M059J (cell line): ENCODE results near the gene CHST10. TPM values are rescaled to one million over a fixed set of nuclear protein-coding genes. Genes with fewer than 3 reads are reported as not detected.
"Not testable (repeated sequence)": the region's sequence is repeated elsewhere in the genome, so short reads cannot be mapped to it uniquely, and the experiment has no call there.

Experiments
- DNase-seq: peaks from one replicate; pipeline ENCODE4 v3.0.0-alpha.2; 2012; ENCODE audit warnings: low read depth
- total RNA-seq: library from RNA; depleted of rRNA; stranded (reverse); fragments of >200 nt; shearing (Covaris generic); gene quantifications from 2 replicates; pipeline ENCODE4 v1.2.3, GENCODE V29; 2014; rRNA removed

The CHST10 gene, protein sequence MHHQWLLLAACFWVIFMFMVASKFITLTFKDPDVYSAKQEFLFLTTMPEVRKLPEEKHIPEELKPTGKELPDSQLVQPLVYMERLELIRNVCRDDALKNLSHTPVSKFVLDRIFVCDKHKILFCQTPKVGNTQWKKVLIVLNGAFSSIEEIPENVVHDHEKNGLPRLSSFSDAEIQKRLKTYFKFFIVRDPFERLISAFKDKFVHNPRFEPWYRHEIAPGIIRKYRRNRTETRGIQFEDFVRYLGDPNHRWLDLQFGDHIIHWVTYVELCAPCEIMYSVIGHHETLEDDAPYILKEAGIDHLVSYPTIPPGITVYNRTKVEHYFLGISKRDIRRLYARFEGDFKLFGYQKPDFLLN
- total RNA-seq, result 12.3 and 13.7 TPM in 2 replicates

DNA sequence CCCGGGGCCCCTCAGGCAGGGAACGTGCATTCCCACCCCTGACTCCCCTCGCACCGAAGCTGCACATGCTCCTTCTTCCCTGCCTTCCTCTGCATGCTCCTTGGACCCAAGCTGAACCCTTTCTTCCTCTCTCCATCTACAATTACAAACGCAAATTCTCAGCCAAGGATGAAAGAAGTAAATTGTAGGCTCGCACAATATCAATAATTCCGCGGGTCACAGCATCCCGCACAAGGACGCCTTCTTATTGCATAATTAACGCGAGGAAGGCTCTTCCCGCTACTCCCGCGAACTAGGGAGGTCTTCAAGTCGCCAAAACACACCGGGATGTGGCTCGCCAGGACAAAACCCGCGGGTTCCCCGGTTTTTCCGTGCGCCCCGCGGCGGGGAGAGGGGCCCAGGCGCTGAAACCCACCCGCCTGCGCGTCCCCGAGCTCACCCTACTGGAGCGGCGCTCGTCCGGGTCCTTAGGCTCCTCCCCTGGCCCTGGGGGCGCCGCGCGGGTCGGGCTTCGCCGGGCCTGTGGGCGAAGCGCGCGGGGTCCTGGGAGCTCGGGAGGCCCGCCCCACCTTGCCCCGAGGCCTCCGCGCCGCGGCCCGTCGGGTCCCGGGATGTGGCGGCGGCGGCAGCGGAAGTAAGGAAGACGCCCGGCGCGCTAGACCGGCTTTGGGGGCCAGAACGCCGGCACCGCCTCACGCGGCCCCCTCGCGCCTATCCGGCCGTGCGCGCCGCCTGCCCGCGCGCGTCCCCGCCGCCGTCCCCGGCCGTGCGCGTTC, at the start of gene CHST10:
TSS of gene CHST10 (minus strand) at position 734 of the 776 bp plus-strand sequence. CDS start 10,993 bp downstream, outside the sequence.
- peak; percentile 36 for DNase-seq

DNA sequence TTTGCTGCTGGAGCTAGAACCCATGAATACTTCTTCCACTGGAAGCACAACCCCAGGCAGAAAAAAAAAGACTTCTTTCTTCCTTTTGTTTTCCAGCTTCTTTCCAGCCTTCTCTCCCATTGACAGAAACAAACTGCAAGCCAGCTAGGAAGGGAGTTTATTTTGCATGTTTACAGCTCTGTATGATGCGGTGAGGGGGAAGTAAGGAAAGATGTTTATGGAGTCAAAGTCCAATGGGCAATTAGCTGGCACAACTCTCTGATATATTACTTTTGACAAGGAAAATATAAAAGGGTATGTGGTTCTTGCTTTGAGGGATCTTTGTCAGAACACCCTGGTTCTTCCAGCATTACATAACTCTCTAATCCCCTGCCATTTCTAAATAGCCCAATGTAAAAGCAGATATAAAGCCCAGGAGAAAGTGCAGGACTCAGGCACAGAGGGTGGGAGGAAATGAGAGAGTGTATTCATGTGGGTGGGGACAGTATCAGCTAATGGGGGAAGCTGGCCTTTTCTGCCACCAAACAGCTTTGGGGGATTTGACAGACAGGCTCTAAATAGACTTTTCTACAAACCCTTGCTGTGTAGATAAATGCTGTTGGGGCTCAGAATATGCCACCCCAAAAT, 43.5 kb upstream of the CHST10 start:
- no peak for DNase-seq

DNA sequence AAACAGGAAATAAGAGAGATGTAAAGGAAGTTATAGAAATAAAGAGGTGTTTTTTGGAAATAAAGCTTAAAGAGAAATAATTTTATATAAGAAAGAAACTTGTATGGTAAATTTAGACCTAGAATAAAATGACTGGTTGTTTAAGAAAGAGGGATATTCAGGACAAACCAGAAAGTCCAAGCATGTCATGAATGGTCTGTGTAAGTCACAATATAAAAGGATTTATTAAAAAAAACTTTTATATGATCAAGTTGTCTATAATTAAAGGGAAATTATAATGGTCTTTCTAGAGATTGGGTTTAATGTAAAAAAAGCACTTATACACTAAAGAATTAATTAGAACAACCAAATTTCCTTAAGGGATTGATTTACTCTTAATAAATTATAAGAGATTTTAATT, 38.9 kb upstream of the CHST10 start:
- not testable (repeated sequence) for DNase-seq

DNA sequence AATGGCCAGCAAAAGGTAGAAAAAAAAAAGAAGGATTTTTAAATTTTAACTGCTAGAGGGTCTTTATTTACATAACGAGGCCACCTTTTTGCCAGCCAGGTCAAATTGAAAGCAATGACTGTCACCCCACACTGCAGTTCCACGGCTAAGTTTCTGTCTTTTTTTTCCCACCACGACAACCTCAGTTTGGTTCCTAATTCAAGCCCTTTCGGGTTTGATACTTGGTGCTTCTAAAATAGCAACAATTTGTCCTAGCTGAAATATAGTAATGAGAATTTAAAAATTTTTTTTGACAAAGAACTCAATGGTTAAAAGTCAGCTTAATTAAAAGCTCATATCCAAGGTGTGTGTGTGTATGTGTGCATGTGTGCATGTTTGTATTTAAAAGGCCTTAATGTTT, 36.4 kb upstream of the CHST10 start:
- DNase-seq, result no peak

DNA sequence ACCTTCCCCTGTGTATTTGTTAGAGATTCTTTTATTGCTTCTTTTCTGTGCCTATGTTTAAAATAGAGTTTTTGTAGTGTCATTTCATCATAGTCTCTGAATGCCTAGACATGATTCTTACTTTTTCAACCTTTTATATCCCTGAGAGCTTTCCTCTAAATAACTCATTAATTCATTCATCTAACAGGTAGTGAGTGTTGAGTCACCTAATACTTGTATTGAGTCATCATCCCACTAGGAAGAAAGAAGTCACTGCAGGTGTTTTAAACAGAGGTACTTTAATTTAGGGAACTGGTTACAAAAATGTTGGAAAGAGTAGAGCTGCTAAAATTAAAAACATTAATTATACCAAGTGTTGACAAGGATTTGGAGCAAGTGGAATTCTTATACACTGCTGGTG, 34.3 kb upstream of the CHST10 start:
- DNase-seq, result no peak

DNA sequence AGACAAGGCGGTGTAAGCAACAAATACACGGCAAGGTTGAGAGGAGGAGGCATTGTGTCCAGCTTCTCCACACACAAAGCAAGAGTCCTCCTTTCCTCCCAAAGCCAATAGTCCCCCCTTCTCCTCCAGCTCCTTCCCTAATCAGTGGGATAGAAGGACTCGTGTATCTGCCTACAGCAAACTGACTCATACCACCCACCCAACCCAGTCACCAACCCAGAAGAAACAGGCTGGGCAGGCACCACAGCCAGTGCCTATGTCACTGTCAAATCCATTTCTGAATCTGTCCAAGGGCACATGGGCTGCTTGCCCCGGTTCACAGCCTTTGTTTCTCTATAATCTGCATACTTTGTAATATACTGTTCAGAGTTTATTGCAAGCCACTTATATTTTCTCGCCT, 33.6 kb upstream of the CHST10 start:
- no peak for DNase-seq

DNA sequence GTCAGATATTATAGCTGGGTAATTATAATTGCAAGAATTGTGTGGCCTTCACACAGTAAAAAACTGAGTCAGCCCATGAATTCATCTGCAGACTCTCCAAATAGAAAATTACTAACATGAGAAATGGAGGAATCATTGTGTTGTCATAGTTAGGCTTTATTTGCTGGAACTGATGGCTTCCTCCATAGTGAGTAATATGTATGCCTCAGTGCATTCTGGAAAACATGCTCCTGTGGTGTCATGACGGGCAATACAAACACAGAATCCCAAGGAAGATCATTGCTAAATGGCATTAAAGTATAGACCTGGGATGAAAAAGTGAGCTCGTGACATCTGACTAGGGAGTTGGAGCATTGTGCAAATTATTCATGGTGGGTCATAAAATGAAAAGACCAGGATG, 29.2 kb upstream of the CHST10 start:
- no peak for DNase-seq

DNA sequence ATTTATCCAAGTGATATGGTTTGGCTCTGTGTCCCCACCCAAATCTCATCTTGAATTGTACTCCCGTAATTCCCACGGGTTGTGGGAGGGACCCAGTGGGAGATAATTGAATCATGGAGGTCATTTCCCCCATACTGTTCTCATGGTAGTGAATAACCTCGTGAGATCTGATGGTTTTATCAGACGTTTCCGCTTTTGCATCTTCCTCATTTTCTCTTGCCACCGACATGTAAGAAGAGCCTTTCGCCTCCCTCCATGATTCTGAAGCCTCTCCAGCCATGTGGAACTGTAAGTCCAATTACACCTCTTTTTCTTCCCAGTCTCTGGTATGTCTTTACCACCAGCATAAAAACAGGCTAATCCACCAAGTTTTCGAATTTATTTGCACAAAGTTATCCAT, 20.3 kb upstream of the CHST10 start:
- DNase-seq, result no peak

DNA sequence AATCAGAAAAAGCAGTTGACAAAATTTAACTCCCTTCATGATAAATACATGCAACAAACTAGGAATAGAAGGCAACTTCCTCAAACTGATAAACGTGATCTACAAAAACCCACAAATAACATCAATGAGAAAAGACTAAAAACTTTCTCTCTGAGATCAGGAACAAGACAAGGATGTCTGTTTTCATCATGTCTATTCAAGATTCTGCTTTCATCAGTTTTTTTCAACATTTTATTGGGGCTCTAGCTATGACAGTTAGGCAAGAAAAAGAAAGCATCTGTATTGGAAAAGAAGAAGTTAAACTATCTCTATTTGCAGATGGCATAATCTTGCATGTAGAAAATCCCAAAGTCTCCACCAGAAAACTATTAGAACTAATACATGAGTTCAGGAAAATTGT, 12.3 kb upstream of the CHST10 start:
- no peak for DNase-seq

DNA sequence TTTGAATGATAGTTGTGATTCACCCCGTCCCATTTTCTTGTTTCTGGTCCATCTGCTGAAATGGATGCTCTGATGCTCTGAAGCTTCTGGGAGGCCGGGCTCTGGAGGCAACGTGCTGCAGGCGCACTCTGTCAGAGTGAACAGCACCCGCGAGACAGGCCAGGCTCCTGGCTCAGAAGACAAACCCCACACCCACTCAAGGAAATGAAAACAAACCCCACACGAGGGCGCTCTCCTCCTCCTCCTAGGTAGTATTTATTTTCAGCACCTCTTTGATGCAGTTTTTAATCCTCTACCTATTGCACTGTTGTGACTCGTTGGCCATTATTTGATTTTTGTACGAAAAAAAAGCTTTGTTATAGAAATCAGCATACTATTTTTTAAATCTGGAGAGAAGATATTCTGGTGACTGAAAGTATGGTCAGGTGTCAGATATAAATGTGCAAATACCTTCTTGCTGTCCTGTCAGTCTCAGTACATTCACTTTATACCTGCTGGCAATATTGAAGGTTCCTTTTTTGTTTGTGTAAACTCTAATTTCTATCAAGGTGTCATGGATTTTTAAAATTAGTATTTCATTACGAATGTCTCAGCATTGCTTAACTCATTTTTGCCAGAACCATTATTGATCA, 10.3 kb upstream of the CHST10 start:
- peak; percentile 32 for DNase-seq

DNA sequence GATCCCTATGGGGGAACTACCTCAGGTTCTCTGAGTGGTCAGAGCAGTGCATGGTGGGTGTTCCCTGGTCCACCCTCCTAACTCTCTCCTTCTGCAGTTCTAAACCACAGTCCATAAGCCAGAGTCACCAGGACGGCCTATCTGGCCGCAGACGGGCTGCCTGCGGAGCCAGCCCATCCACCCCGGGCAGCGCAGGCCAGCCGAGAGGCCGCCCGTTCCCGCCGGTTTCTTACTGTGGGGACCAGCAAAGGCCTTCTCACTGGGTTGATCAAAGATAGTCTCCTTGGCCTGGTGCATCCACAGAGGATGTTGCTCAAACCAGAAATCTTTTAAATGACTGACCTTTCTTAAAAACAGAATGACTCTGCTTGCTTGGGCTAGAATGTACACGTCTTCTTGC, 9.6 kb upstream of the CHST10 start:
- no peak for DNase-seq

DNA sequence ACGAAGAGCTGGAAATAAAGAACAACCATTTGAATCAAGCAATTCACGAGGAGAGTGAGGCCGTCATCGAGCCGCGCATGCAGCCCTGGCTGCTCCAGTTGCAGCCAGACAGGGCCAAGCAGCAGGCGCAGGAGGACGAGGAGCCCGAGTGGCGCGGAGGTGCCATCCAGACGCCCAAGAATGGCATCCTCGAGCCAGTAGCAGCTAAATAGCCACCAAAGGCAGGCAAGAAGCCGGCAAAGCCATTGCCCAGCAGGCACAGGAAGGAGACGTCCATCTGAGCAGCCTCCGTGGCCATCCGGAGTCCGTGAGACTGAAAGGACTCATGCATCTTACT, 8.9 kb upstream of the CHST10 start:
- no peak for DNase-seq

DNA sequence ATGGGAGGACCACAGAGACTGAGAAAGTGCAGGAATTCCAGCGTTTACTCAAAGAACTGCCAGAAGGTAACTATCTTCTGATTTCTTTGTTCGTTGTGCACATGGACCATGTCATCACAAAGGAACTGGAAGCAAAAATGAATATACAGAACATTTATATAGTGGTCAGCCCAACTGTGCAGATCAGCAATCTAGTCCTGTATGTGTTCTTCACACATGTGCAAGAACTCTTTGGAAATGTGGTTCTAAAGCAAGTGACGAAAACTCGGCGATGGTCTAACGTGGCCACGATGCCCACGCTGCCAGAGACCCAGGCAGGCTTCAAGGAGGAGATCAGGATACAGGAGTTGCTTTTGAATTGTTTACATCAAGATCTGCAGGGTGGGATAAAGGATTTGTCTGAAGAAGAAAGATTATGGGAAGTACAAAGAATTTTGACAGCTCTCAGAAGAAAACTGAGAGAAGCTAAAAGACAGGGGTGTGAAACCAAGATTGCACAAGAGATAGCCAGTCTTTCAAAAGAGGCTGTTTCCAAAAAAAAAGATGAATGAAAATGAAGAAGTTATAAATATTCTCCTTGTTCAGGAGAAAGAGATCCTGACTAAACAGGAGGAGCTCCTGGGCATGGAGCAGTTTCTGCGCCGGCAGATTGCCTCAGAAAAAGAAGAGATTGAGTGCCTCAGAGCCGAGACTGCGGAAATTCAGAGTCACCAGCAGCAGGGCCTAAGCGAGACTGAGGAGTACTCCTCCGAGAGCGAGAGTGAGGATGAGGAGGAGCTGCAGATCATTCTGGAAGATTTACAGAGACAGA, 8.3 kb upstream of the CHST10 start:
- no peak for DNase-seq

DNA sequence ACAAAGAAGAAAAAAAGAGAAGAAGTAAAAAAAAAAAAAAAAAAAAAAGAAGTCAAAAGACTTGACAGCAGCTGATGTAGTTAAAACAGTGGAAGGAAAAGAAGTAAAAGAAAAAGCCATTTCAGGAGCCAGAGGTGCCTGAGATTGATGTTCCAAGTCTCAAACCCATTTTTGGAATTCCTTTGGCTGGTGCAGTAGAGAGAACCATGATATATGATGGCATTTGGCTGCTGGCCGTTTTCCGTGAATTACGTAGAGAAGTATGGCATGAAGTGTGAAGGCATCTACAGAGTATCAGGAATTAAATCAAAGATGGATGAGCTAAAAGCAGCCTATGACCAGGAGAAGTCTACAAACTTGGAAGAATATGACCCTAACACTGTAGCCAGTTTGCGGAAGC, 7.6 kb upstream of the CHST10 start:
- DNase-seq, result no peak

DNA sequence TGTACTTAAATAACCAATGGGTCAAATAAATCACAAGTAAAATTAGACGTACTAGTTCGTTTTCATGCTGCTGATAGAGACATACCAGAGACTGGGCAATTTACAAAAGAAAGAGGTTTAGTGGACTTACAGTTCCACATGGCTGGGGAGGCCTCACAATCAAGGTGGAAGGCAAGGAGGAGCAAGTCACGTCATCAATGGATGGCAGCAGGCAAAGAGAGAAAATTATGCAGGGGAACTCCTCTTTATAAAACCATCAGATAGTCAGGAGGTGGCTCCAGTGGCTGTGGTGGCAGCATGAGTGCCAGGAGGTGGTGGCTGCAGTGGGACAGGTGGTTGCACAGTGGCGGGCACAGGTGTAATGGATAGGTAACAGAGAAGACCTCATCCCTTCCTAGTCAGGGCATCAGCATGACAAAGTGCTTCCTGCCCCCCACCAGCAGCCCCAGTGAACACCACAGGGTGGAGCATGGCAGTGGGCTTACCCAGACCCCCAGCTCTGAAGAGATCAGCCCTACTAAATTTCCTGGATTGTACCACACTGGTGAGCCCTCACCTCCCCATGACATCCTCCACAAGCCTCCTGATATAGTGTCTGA, 6.9 kb upstream of the CHST10 start:
- no peak for DNase-seq

DNA sequence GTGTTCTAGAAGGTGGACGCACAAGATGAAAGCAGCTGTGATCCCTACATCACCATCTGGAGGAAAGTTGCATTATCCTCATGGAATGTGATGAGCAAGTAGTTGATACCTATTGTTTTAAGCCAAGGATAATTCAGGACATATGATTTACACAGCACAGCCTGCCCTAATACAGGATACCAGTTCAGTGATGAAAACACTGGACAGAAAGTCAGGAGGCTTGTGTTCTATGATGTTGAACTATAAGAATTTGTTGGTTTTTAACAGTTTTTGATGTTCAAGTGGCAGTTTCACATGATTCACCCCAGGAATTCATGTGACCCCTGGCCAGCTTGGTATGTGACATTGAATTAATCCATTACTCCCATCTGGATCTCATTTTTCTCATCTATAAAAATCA, 6.2 kb upstream of the CHST10 start:
- no peak for DNase-seq

DNA sequence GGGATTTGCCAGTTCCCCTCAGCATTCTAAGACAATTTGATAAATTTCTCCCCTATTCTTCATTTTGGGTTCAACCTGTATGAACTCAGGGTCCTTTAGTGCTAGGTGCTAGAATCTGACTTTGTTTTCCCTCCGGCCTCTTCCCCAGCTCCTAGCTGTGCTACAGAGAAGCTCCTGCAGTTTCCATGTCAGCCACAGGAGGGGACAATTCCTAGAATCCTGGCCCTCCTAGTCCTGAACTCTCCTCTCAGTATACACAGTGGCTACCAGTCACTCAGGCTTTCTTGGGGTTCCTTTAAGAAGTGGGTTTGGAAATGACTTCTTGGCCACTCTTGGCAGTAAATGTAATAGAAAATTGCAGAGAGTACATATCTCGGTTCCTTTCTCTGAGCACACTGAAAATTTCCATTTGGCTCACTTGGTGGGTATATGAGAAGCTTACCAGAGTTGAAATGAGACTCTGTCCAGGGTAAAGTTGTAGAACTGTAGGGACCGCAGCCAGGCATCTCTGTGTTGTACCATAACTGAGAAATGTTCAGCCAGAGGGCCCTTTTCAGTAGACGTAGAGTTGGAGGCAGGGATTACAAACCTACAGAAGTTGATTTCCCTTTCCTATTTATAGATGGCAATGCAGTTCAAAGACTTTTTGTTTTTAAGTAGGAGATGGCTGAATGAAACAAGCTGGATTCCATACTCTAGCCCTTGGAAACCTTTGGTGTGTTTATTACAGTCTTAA, 5.0 kb upstream of the CHST10 start:
- DNase-seq, result peak; percentile 34

DNA sequence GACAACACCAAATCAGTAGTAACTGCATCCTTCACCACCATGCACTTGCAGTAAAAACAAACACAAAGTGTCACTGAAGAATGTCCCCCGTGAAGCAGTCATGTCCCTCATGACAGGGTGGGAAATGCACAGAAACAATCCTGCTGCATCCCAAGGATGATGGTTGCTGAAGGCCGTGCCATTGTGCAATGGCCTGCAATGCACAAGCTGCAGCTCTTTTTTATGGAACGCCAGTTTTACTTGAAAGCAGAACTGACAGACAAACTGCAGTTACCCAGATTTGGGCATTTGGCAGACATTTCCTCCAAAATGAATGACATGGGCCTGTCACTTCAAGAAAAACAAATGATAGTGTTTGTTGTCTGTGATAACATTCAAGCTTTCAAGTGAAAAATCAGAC, 2.4 kb upstream of the CHST10 start:
- DNase-seq, result no peak

DNA sequence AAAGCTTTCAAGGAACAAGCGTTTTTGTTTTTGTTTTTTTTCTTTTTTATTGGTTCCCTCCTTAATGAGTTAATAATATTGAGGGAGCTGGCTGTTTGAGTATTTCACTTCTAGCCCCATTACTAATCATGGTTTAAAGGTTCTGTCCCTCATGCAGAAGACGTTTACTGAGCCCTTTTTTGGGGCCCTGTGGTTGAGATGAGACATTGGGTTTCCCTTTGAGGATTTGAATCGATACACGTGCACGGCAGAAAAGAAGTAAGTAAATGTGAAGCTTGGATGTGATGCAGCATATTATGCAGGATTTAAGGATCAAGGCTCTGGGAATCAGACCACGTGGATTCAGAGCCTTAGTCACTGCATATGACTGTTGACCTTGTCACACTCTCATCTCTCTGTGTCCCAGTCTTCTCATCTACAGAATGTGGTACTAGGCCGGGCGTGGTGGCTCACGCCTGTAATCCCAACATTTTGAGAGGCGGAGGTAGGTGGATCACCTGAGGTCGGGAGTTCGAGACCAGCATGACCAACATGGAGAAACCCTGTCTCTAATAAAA, 1.0 kb upstream of the CHST10 start:
- DNase-seq, result no peak

DNA sequence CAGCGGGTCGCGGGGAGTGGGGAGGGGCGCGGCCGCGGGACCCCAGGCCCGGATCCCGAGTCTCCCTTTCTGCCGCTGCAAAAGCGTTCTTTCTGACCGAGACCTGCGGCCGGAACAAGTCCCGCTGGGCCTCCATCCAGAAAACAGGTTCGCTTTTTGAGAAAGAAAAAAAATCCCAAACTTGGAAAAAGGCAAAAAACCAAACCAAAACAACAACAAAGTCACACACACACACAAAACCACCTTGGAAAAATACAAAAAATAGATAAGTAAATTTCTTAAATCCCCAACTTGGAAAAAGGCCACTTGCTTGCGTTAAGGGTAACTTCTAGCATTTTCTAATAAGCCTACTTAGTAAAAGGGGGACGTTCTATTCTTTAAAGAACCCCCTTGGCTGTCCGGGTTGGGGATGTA, 250 bp upstream of the CHST10 start:
- DNase-seq, result no peak
